8988T (cell line): Measurements from ENCODE around the gene CDKN2C.
"Not testable (repeated sequence)": the region's sequence is repeated elsewhere in the genome, so short reads cannot be mapped to it uniquely, and the experiment has no call there.

ENCODE experiments used
- DNase-seq: peaks from one replicate; pipeline ENCODE4 v3.0.0; 2011

Gene CDKN2C

DNA sequence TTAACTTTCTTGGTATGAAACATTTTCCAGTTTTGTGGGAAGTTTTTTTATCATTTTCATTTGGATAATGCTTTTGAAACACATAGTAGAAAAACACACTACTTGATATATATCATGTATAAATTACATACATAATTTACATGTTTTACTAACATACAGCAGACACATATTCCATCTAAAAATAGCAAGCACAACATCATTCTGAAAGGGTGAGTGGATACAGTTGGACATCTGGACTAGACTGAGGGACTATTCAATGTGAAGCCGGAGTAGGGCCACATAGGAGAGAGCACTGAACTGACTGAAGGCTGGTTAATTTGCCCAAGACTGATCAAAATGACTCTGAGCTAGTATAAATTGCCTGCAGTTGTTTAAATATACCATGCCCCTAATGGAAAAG is 11.7 kb downstream of the CDKN2C start:
- DNase-seq: no peak

DNA sequence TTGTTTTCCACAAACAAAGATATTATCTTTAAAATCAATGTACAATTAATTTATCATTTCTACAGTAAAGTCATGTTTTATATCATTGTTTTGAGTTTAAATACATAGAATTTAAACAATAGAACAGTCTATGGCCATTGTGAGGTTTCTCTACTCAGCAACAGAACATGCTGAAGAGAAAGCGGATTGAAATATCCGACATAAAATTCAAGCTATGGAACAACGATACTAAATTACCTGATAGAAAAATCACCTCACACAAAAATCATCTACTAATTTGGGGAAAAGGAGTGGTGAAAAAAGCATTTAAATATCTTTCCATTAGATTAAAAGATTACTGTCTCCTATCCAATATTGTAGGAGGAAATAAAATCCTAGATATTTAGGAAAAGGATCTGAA is 12.6 kb downstream of the CDKN2C start:
- DNase-seq: no peak

DNA sequence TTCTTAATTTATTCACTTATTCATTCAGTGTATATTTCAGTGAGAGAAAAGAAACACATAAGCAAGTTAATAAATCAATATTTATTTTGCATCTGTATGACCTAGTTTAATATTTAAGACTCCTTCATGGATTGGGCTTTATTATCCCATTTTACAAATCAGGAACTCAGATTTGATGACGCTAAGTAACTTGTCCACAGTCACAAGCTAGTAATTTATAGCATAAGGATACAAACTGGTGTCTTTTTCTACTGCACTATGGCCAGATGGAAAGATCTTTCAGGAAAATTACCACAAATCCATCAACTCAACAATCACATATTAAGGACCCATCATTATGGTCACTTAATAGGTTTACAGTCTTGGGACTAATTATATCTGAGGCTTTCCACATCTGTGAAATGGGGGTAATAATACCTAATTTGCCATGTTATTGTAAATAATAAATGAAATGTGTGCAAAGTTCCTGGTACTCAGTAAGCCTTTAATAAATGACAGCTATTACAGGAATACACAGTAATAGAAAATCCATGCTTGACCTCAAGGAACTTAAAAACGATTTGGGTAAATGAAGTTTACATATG is 13.3 kb downstream of the CDKN2C start:
- no peak for DNase-seq

DNA sequence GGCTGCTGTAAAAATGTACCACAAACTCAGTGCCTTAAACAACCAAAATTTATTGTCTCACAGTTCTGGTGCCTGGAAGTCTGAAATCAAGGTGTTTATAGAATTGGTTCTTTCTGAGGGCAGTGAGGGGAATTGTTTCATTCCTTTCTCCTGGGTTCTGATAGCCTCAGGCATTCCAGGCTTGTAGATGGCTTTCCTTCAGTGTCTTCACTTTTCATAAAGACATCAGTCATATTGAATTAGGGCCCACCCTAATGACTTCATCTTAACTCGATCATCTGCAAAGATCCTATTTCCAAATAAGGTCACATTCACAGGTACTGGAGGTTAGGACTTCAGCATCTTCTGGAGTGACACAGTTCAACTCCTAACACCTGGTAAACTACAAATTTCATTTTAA is 15.0 kb downstream of the CDKN2C start:
- no peak for DNase-seq

DNA sequence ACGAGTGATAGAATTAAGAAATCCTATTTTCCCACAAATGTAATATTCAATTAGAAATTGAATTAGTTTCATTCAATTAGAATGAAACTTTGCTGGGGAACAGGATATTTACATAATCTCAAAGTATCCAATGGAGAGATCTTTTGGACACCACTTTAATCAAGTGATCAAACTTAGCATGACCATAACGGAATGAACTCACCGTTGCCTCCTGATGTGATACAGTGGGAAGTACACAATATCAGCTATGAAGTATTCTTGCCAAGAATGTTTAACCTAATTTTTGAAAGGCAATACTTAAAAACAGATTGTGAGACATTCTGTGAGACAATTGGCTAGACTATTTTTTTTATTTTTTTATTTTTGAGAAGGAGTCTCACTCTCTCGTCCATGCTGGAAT is 16.6 kb downstream of the CDKN2C start:
- no peak for DNase-seq

DNA sequence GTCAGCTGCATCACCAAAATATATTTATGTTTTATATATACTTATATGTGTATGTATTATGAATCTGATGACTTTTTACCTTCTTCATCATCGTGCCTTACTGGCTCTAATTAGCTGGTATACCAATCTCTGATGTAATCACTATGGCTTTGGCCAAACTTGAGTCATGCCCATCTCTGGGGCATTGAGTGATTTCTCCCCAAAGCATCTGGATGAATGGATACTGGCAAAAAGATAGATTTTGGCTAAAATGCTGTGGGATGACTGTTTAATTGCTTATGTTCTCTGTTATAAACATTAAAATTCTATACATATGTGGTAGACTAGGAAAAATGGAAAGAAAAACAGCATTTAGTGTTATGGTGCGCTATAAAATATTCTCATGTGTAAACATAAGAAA is 19.6 kb downstream of the CDKN2C start:
- no peak for DNase-seq

DNA sequence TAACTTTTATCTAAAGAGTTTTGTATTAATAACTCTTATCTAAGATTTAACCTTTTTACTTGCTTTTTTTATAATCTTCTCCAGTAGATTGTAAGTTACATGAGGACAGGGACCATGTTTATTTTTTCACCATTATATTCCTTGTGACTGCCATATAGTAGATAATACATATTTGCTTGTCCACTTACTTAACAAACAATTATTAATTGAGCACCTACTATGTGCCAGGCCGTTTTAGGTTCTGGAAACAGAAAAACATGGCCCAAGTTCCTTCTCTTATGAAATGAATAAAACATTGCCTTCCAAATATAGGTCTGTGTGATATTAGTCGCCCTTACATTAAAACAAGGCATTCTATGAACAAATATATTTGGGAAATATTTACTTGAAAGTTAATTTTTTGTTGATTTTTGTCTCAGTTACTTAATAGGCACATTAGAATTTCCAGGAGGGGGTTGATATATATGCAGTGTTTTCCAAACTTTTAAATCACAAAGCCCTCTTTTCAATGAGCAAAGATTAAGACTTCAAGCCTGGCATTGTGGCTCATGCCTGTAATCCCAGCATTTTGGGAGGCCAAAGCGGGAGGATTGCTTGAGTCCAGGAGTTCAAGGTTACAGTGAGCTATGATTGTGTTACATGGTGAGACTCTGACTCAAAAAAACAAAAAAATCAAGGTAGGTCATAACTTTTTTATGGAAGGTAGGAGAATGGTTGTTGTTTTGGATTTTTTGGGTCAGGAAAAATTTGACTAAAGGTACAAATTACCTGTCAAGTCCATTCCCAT is 22.7 kb downstream of the CDKN2C start:
- DNase-seq: no peak

DNA sequence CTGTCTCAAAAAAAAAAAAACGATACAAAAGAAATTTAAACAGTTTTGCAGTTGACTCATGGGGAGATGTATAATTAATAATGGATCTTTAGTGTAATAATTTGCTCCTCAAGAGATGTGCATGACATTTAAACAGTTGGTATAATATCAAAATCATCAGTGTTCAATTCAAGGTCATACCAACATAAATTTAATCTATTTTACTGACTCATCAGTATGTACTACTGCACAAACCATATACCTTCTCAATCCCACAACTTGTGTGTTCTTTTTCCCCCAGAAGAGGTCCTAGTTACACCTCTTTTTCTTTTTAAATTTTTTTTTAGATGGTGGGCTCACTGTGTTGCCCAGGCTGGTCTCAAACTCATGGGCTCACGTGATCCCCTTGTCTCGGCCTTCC is 23.6 kb downstream of the CDKN2C start:
- DNase-seq: no peak

DNA sequence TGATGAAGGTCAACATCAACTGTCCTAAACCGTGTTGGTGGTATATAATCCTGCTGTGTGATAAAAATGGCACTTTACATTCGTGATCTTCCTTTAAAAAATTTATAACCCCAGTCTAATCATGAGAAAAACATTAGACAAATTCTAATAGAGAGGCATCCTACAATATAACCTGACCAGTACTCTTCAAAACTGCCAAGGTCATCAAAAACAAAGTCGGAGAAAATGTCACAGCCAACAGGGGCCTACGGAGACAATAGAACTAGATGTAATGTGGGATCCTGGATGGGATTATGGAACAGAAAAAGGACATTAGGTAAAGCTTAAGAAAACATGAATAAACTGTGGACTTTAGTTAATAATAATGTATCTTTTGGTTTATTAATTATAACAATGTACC is 25.0 kb downstream of the CDKN2C start:
- DNase-seq: no peak

DNA sequence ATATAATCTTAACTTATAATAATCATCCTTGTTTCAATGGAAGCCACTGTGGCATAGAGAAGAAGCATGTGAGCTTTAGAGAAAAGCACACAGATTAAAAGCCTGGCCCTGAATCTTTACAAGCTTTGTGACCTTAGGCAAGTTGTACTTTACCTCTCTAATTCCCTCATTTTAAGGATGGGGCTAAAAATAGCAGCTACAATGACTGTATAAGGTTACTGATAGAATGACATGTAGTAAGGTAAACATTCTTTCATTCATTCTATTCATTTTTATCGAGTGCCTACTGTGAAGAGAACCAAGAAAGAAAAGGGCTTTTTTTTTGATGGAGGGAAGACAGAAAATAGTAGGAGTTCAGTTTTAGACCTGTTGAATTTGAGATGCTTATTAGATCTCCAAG is 25.6 kb downstream of the CDKN2C start:
- no peak for DNase-seq

DNA sequence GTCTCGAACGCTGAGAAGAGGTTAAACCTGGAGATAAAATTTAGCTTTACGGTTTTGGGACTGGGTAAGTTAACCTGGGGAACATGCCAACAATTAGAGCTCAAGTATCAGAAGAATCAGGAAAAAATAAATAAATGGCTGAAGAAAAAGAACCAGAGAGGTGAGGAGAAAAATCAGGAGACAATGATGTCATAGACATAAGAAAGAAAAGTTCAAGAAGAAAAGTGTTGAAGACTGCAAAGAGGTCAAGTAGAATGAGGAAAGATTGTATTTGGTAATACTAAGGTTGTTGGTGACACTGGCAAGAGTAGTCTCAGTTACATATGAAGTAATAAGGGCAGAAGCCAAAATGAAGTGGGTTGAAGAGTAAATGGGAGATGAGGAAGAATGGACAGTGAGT is 26.0 kb downstream of the CDKN2C start:
- no peak for DNase-seq

DNA sequence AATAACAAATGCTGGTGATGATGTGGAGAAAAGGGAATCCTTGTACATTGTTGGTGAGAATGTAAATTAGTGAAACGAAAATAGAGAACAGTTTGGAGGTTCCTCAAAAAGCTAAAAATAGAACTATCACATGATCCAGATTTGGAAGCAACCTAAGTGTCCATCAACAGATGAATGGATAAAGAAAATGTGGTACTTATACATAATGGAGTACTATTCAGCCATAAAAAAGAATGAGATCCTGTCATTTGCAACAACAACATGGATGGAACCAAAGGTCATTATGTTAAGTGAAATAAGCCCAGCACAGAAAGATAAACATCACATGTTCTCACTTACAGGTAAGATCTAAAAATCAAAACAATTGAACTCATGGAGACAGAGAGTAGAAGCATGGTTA is 29.3 kb downstream of the CDKN2C start:
- DNase-seq: not testable (repeated sequence)

DNA sequence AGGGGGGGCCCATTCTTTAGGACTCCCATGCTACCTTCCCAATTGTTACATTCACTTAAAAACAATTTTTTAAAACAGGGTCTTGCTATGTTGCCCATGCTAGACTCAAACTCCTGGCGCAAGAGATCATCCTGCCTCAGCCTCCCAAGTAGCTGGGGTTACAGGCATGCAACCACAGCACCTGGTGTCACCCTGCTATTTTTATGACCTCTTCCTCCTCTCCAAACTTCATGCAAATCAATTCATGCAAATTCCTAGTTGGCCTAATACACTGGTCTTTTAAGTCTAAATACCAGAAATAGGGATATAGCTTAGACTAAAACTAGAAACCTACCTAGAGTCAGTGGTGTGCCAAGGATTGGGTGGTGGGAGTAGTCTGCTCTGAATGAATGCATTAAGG is 30.1 kb downstream of the CDKN2C start:
- DNase-seq: no peak

DNA sequence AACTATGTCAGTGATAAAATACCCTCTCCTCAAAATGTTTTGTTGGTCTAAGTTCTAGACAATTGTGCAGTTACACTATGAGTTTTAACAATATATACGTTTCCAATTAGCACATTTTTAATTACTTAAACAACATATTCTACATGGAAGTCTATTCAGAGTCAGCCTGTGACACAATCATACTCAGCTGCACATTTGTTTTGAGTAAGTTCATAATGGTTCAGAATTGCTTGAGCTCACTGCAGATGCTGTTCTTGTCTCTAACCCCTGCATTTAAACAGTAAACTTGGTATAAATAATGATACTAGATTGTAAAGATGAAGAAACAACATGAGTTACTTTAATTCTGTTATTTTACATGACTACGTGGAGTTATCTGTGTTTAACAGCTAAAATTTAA is 30.6 kb downstream of the CDKN2C start:
- no peak for DNase-seq

DNA sequence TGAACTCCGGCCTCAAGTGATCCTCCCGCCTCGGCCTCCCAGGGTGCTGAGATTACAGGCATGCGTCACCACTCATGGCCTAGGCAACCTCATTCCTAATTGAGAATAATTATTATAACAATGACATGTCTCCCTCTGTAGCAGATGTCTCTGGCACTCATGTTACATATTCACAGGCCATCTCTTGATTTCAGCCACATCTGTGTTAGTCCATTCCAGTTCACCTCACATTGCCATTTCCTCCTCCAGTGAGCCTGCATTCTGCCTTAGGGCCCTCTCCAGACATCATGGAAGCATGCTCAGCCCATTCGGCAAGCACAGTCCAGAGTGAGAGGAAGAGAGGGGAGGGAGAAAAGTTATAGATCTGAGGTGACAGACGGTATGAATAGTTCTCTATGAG is 32.5 kb downstream of the CDKN2C start:
- DNase-seq: no peak

DNA sequence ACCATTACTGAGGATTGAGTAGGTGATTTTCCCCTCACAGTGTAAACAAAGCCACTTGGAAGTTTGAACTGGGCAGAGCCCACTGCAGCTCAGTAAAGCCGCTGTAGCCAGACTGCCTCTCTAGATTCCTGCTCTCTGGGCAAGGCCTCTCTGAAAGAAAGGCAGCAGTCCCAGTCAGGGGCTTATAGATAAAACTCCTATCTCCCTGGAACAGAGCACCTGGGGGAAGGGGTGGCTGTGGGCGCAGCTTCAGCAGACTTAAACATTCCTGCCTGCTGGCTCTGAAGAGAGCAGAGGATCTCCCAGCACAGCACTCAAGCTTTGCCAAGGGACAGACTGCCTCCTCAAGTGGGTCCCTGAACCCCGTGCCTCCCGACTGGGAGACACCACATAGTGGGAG is 35.5 kb downstream of the CDKN2C start:
- DNase-seq: not testable (repeated sequence)

DNA sequence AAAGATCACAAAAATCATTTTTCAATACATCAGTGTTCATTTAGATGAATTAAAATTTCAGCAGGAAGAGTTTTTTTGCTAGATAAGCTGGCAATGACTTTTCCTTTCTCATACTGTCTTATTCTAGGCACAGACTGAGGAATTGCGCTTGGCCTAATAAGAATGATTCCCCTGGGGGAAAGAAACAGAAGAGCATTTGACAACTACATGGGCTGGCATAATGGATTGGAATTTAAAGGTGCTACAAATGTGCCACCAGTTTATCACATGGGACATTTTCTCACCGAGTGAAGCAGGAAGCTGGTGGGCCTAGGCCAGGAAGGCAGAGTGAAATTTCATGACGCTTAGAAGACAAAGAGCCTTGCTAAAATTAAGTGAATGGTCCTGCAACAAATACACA is 39.3 kb downstream of the CDKN2C start:
- DNase-seq: no peak

DNA sequence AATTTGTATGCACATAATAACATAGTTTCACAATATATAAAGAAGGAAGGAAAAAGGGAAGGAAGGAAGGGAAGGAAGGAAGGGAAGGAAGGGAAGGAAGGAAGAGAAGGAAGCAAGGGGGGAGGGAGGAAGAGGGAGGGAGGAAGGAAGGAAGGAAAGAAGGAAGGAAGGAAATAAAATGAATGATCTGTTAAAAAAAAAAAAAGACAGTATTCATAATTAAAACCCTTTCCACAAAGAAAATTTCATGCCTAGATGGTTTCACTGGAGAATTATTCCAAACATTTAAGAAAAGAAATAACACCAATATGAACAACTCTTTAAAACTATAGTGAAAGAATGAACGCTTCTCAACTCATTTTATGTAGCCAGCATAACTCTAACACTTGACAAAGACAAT is 44.8 kb downstream of the CDKN2C start:
- DNase-seq: no peak

DNA sequence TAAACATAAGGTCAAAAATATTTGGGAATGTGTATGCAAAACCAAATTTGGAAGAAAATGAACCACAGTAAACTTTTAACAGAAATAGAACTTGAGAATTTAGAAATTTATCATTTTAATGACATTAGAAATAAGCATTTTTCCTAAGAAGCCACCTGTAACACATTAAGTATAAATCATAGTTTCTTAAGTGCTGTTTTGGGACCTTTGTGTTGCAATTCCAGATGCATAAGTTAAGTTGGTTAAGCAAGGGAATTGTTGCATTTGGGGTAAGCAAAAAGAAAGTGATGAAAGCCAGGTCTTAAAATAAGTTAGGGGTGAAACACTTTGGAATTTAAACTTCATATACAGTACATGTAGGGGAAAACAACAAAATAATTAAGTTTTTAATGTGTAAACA is 49.8 kb downstream of the CDKN2C start:
- no peak for DNase-seq
